ENCODE measurements around the gene POLD4. TPM values are rescaled to one million over a fixed set of nuclear protein-coding genes. Genes with fewer than 3 reads are reported as not detected.

Gene POLD4
- total and polyA plus RNA-seq, 2 of the 13 experiments (the other 11 are each of a cell fraction or from before 2014, with no cell fraction given), result 10.5 to 27.4 TPM

GRCh38 chr11:67349457-67349856, 3.9 kb downstream of the POLD4 start:
- no TSS peak for BruUV-seq (replicated peaks)
- Histone ChIP-seq H3K9me3 (ENCODE audit: low read length) (no peaks in the 10 kb centered on the region), H3K4me2 (ENCODE audit: low read depth, low read length) (no peak overlapping the region), H3K9ac (ENCODE audit: insufficient read depth, low read depth, low read length) (no peak overlapping the region), H3K4me1 (ENCODE audit: insufficient read depth, low read length) (peaks cover 32% of the 10 kb centered on the region), H4K20me1 (ENCODE audit: insufficient read depth, low read length) (no peaks in the 10 kb centered on the region), H3K36me3 (replicated peaks in 1 of 2; ENCODE audit: control insufficient read depth in 1 of 2, insufficient read depth in 2 of 2, low read length in 2 of 2) (no peaks in the 10 kb centered on the region), H2AFZ (ENCODE audit: low read length) (no peak overlapping the region), H3K27me3 (ENCODE audit: control insufficient read depth in 1 of 2, insufficient read depth in 2 of 2, low read length in 2 of 2) (no peaks in the 10 kb centered on the region), H3K79me2 (ENCODE audit: insufficient read depth, low read length) (no peaks in the 10 kb centered on the region), H3K27ac (ENCODE audit: extremely low read length, insufficient read depth, low read length) (no peak overlapping the region), H3K4me3 (replicated peaks in 1 of 3; ENCODE audit: insufficient read depth in 1 of 3, low read depth in 2 of 3, low read length in 3 of 3) (no peak overlapping the region)
- POLR2A ChIA-PET, result interaction anchor here (9.7 kb wide), 1 partner anchor 29 kb away, joined by 365 read pairs; the partner anchor contains the start of gene CLCF1
- CTCF ChIA-PET (ENCODE audit: low intra/inter-chr PET ratio, low total read pairs), result interaction anchor here (2.6 kb wide), 1 partner anchor 33 kb away, joined by 25 read pairs; no protein-coding TSS in a partner anchor
- FAIRE-seq (no peak), ATAC-seq (no peak), DNase-seq (ENCODE audit: low spot score) (no peak)
- 81% methylated on average over 2 of the region's 2 CpGs for WGBS (ENCODE audit: low lambda C conversion rate)
- intact Hi-C loops (cut with micrococcal nuclease; ENCODE audit: unreplicated experiment), result no loop called here
- TF ChIP-seq MAFG (CRISPR knock-in tag; IDR thresholded peaks at IDR 0.05) (no peak), HNRNPK (IDR thresholded peaks at IDR 0.05; ENCODE audit: low read depth, low read length, poor library complexity, severe bottlenecking) (no peak), NFIC (IDR thresholded peaks at IDR 0.05; ENCODE audit: low read length) (no peak), ZNF577 (CRISPR knock-in tag; IDR thresholded peaks at IDR 0.05; ENCODE audit: borderline replicate concordance, low read depth) (no peak), POLR2G (IDR thresholded peaks at IDR 0.05; ENCODE audit: low read depth, low read length) (no peak), ZNF746 (CRISPR knock-in tag; IDR thresholded peaks at IDR 0.05) (no peak), ZC3H13 (CRISPR knock-in tag; IDR thresholded peaks at IDR 0.05) (no peak)
- TF ChIP-seq, protein P1, sequence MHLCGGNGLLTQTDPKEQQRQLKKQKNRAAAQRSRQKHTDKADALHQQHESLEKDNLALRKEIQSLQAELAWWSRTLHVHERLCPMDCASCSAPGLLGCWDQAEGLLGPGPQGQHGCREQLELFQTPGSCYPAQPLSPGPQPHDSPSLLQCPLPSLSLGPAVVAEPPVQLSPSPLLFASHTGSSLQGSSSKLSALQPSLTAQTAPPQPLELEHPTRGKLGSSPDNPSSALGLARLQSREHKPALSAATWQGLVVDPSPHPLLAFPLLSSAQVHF (CRISPR knock-in tag; IDR thresholded peaks at IDR 0.05), result no peak
- in situ Hi-C loops (cut with HindIII; ENCODE audit: extremely low pct_ligation_motif_present, low pct_unique_long_range_greater_than_20kb), result no loop called here

DNA sequence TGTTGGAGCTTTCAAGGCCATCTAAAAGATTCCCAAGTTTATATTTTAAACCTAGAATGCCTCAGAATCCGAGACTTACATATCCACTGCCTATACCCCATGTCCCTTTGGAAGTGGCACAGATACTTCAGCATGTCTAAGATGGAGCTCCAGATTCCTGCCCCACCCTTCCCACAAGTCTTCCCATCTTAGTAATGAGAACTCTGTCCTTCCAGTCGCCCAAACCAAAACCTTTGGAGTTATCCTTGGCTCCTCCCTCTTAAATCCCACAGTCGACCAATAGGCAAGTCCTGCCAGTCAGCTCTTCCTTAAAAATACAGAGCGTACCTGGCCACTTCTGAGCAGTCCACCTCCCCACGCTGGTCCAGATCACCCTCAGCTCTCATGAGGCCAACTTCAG, 4.3 kb downstream of the POLD4 start:
- Histone ChIP-seq H3K4me1 (ENCODE audit: insufficient read depth, low read length) (peaks cover 27% of the 10 kb centered on the region), H3K4me2 (ENCODE audit: low read depth, low read length) (no peak overlapping the region), H3K9ac (ENCODE audit: insufficient read depth, low read depth, low read length) (no peak overlapping the region), H3K9me3 (ENCODE audit: low read length) (no peaks in the 10 kb centered on the region), H3K27me3 (ENCODE audit: control insufficient read depth in 1 of 2, insufficient read depth in 2 of 2, low read length in 2 of 2) (no peaks in the 10 kb centered on the region), H3K79me2 (ENCODE audit: insufficient read depth, low read length) (no peaks in the 10 kb centered on the region), H2AFZ (ENCODE audit: low read length) (no peak overlapping the region), H3K36me3 (replicated peaks in 1 of 2; ENCODE audit: control insufficient read depth in 1 of 2, insufficient read depth in 2 of 2, low read length in 2 of 2) (no peaks in the 10 kb centered on the region), H3K4me3 (replicated peaks in 1 of 3; ENCODE audit: insufficient read depth in 1 of 3, low read depth in 2 of 3, low read length in 3 of 3) (no peak overlapping the region), H4K20me1 (ENCODE audit: insufficient read depth, low read length) (no peaks in the 10 kb centered on the region), H3K27ac (ENCODE audit: extremely low read length, insufficient read depth, low read length) (no peak overlapping the region)
- in situ Hi-C loops (cut with HindIII; ENCODE audit: extremely low pct_ligation_motif_present, low pct_unique_long_range_greater_than_20kb) (no loop called here), intact Hi-C loops (cut with micrococcal nuclease; ENCODE audit: unreplicated experiment) (no loop called here)
- FAIRE-seq (no peak), DNase-seq (ENCODE audit: low spot score) (no peak), ATAC-seq (no peak)
- no TSS peak for BruUV-seq (replicated peaks)
- POLR2A ChIA-PET, result interaction anchor here (9.7 kb wide), 1 partner anchor 29 kb away, joined by 365 read pairs; the partner anchor contains the start of gene CLCF1
- 41% methylated on average over 5 of the region's 5 CpGs for WGBS (ENCODE audit: low lambda C conversion rate)
- CTCF ChIA-PET (ENCODE audit: low intra/inter-chr PET ratio, low total read pairs), result no interaction called here
- TF ChIP-seq ZNF263 (CRISPR knock-in tag; IDR thresholded peaks at IDR 0.05), result no peak
- no peak for TF ChIP-seq PRDM4 (CRISPR knock-in tag; IDR thresholded peaks at IDR 0.05; ENCODE audit: borderline replicate concordance)
- no peak for TF ChIP-seq MTA1 (CRISPR knock-in tag; IDR thresholded peaks at IDR 0.05; ENCODE audit: borderline replicate concordance)
- no peak for TF ChIP-seq SOX5 (CRISPR knock-in tag; IDR thresholded peaks at IDR 0.05; ENCODE audit: borderline replicate concordance)
- no peak for TF ChIP-seq ZNF362 (CRISPR knock-in tag; IDR thresholded peaks at IDR 0.05; ENCODE audit: borderline replicate concordance)
- TF ChIP-seq U2AF2 (IDR thresholded peaks at IDR 0.05; ENCODE audit: low read depth, low read length), result no peak
- no peak for TF ChIP-seq MIXL1 (CRISPR knock-in tag; IDR thresholded peaks at IDR 0.05)
- no peak for TF ChIP-seq ZNF766 (CRISPR knock-in tag; IDR thresholded peaks at IDR 0.05; ENCODE audit: borderline replicate concordance)
